GM21619 (cell line): ENCODE results near the gene CEP295NL.
"Not testable (repeated sequence)": the region's sequence is repeated elsewhere in the genome, so short reads cannot be mapped to it uniquely, and the experiment has no call there.

Experiments
- ATAC-seq: cut with Tn5 transposase; IDR thresholded peaks from one replicate; pipeline ENCODE4 v1.9.1; 2021; ENCODE audit not compliant: unreplicated experiment

CEP295NL gene

GRCh38 chr17:78903101-78903779 is at the start of gene CEP295NL:
Gene CEP295NL, minus strand, starts transcription at chr17:78903201. Its CDS starts 1,373 bp downstream, at chr17:78901828.
- no peak for ATAC-seq

GRCh38 chr17:78952706-78953105 is 49.7 kb upstream of the CEP295NL start:
- no peak for ATAC-seq

- ATAC-seq, result no peak
Measured at GRCh38 chr17:78951967-78952551, 49.1 kb upstream of the CEP295NL start.

- no peak for ATAC-seq
Measured at GRCh38 chr17:78950870-78951269, 47.9 kb upstream of the CEP295NL start.

- no peak for ATAC-seq
Measured at GRCh38 chr17:78947235-78948149, 44.5 kb upstream of the CEP295NL start.

- no peak for ATAC-seq
Measured at GRCh38 chr17:78946631-78947030, 43.6 kb upstream of the CEP295NL start.

GRCh38 chr17:78946131-78946530 is 43.1 kb upstream of the CEP295NL start:
- ATAC-seq, result no peak

GRCh38 chr17:78945455-78945854 is 42.5 kb upstream of the CEP295NL start:
- not testable (repeated sequence) for ATAC-seq

- ATAC-seq, result no peak
Measured at GRCh38 chr17:78944956-78945355, 42.0 kb upstream of the CEP295NL start.

- no peak for ATAC-seq
Measured at GRCh38 chr17:78944026-78944425, 41.0 kb upstream of the CEP295NL start.

- ATAC-seq, result no peak
Measured at GRCh38 chr17:78940708-78941107, 37.7 kb upstream of the CEP295NL start.

- no peak for ATAC-seq
Measured at GRCh38 chr17:78940258-78940657, 37.3 kb upstream of the CEP295NL start.

GRCh38 chr17:78939615-78940014 is 36.6 kb upstream of the CEP295NL start:
- no peak for ATAC-seq

GRCh38 chr17:78937561-78937960 is 34.6 kb upstream of the CEP295NL start:
- ATAC-seq, result no peak

- ATAC-seq, result no peak
Measured at GRCh38 chr17:78935419-78936323, 32.7 kb upstream of the CEP295NL start.

- ATAC-seq, result no peak
Measured at GRCh38 chr17:78934681-78935418, 31.8 kb upstream of the CEP295NL start.

- no peak for ATAC-seq
Measured at GRCh38 chr17:78933959-78934568, 31.1 kb upstream of the CEP295NL start.

- no peak for ATAC-seq
Measured at GRCh38 chr17:78933025-78933958, 30.3 kb upstream of the CEP295NL start.
